ENCODE measurements around the gene ASTN1. TPM values are rescaled to one million over a fixed set of nuclear protein-coding genes. Genes with fewer than 3 reads are reported as not detected.

Gene ASTN1
- total and polyA plus RNA-seq, 2 of the 4 experiments (the other 2 are of a cell fraction): under 0.01 to 0.07 TPM

DNA sequence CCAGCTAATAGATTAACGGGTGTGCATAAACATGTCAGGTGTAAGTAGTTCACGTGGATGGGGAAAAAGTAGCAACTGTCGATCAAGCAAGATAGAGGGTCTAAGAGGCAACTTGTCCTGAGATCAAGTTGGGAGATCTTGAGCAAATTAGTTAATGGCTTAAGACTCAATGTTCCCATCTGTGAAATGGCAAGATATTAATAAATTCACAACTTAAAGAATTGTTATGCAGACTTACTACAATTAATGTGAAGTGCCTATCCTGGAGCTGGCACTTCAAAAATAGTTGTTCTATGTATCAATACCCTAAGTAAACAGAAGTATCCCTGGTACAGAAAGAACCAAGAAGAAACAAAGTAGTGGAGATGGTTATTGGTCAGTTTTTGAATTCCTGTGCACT, 312.4 kb downstream of the ASTN1 start:
- Histone ChIP-seq H3K9me3 (ENCODE audit: control insufficient read depth, insufficient read depth, low read length) (no peaks in the 10 kb centered on the region), H4K20me1 (ENCODE audit: insufficient read depth, low read length) (no peaks in the 10 kb centered on the region), H3K23ac (ENCODE audit: low read depth, low read length) (no peak overlapping the region), H3K4ac (ENCODE audit: low read depth, low read length) (no peak overlapping the region), H3K27me3 (ENCODE audit: control insufficient read depth, insufficient read depth, low read length) (no peaks in the 10 kb centered on the region), H3K4me3 (ENCODE audit: insufficient read depth, low read depth, low read length) (no peak overlapping the region), H3K14ac (replicated peaks; ENCODE audit: low read depth, low read length) (no peak overlapping the region), H2AK9ac (replicated peaks; ENCODE audit: low read depth, low read length, poor library complexity) (no peak overlapping the region), H2AK5ac (ENCODE audit: low read depth, low read length) (no peak overlapping the region), H2BK5ac (ENCODE audit: low read depth, low read length, poor library complexity, severe bottlenecking) (no peak overlapping the region), H3K4me1 (ENCODE audit: control insufficient read depth, insufficient read depth, low read length) (no peaks in the 10 kb centered on the region), H3K18ac (ENCODE audit: low read depth, low read length) (no peak overlapping the region), H2BK20ac (ENCODE audit: low read depth, low read length) (no peak overlapping the region), H2BK15ac (ENCODE audit: low read depth, low read length) (no peak overlapping the region), H4K91ac (ENCODE audit: insufficient read depth, low read depth, low read length) (no peak overlapping the region), H4K8ac (ENCODE audit: low read depth in 2 of 2, low read length in 2 of 2) (no peak overlapping the region), H3K36me3 (ENCODE audit: control insufficient read depth, insufficient read depth, low read length) (no peaks in the 10 kb centered on the region), H2BK120ac (ENCODE audit: low read depth, low read length) (no peak overlapping the region), H3K27ac (ENCODE audit: insufficient read depth, low read length) (no peak overlapping the region), H3K9me1 (ENCODE audit: insufficient read depth, low read length) (no peaks in the 10 kb centered on the region), H3K79me1 (ENCODE audit: low read depth in 1 of 2, low read length in 2 of 2) (no peaks in the 10 kb centered on the region), H3K9ac (ENCODE audit: low read depth, low read length) (no peak overlapping the region), H4K5ac (ENCODE audit: low read depth, low read length) (no peak overlapping the region), H3K56ac (ENCODE audit: extremely low read depth, insufficient read depth, low read length) (no peak overlapping the region), H3K4me2 (ENCODE audit: low read depth, low read length) (no peak overlapping the region), H2AFZ (replicated peaks; ENCODE audit: low read length, poor library complexity) (no peak overlapping the region)
- no TSS peak for BruUV-seq (replicated peaks)
- no peak for ATAC-seq (ENCODE audit: low read depth)
- intact Hi-C loops (cut with micrococcal nuclease): no loop called here
- TF ChIP-seq MAFK (IDR thresholded peaks at IDR 0.05; ENCODE audit: low read depth, low read length) (no peak), MXI1 (IDR thresholded peaks at IDR 0.05; ENCODE audit: borderline replicate concordance, low read depth, low read length) (no peak), POLR2A (IDR thresholded peaks at IDR 0.05; ENCODE audit: low read depth, low read length) (no peak), BHLHE40 (IDR thresholded peaks at IDR 0.05; ENCODE audit: low read depth, low read length) (no peak), NFE2L2 (IDR thresholded peaks at IDR 0.05; ENCODE audit: low read depth, low read length) (no peak), MAZ (IDR thresholded peaks at IDR 0.05; ENCODE audit: borderline replicate concordance, low read depth, low read length) (no peak), CHD1 (IDR thresholded peaks at IDR 0.05; ENCODE audit: low read depth, low read length) (no peak)
- TF ChIP-seq, protein P1, sequence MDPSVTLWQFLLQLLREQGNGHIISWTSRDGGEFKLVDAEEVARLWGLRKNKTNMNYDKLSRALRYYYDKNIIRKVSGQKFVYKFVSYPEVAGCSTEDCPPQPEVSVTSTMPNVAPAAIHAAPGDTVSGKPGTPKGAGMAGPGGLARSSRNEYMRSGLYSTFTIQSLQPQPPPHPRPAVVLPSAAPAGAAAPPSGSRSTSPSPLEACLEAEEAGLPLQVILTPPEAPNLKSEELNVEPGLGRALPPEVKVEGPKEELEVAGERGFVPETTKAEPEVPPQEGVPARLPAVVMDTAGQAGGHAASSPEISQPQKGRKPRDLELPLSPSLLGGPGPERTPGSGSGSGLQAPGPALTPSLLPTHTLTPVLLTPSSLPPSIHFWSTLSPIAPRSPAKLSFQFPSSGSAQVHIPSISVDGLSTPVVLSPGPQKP (IDR thresholded peaks at IDR 0.05; ENCODE audit: borderline replicate concordance, low read depth, low read length): no peak
- TF ChIP-seq, protein P2, sequence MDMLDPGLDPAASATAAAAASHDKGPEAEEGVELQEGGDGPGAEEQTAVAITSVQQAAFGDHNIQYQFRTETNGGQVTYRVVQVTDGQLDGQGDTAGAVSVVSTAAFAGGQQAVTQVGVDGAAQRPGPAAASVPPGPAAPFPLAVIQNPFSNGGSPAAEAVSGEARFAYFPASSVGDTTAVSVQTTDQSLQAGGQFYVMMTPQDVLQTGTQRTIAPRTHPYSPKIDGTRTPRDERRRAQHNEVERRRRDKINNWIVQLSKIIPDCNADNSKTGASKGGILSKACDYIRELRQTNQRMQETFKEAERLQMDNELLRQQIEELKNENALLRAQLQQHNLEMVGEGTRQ (IDR thresholded peaks at IDR 0.05; ENCODE audit: low read depth, low read length): no peak
- WGBS, 2 experiments (ENCODE audit: extremely low coverage in 2 of 2, insufficient read length in 1 of 2): 40% methylated on average over 1 of the region's 3 CpGs; no CpG with 5 or more reads in 1 of the 2 experiments
- dilution Hi-C loops (cut with HindIII; ENCODE audit: low sequenced_read_pairs, unreplicated experiment): no loop called here
- ChIA-PET POLR2A (ENCODE audit: unreplicated experiment) (no interaction called here), CTCF (no interaction called here)
- in situ Hi-C loops (cut with MboI; ENCODE audit: low sequenced_read_pairs): loop anchor here (25.0 kb wide), 1 partner anchor 1690 kb away; no protein-coding TSS in a partner anchor
- DNase-seq: no peak

All from IMR-90 (cell line).